ENCODE measurements around the gene EXOC6B. TPM values are rescaled to one million over a fixed set of nuclear protein-coding genes. Genes with fewer than 3 reads are reported as not detected.

Gene EXOC6B
- total RNA-seq, 2 experiments from 2014 or later: 8.5 to 8.6 TPM

DNA sequence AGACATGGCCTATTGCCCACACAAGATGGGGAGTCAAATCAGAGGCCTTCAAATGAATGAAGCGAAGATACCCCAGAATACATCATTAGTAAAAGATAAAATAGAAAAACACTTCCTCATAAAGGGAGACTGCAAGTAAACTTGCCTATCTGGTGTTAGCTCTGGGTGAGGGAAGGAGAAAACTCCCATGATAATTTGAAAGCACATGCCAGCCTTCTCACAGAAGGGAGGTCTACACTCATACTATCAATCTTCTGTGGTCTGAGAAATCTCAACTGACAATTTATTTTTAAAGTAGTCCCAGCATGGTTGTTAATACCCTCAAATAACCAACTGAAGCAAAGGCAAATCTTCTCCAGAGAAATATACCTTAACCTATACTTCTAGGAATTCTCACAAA lies 75.4 kb downstream of the EXOC6B start:
- H3K27me3 Mint-ChIP-seq: no peaks in the 10 kb centered on the region
- H3K4me1 Mint-ChIP-seq (ENCODE audit: low read depth): no peaks in the 10 kb centered on the region
- POLR2A ChIA-PET: no interaction called here
- no peaks in the 10 kb centered on the region for H3K9me3 Mint-ChIP-seq
- H3K27ac Mint-ChIP-seq: no peak overlapping the region
- no peak for DNase-seq
- CTCF ChIA-PET: no interaction called here
- intact Hi-C loops (cut with micrococcal nuclease): no loop called here
- no peak overlapping the region for H3K4me3 Mint-ChIP-seq
- no peaks in the 10 kb centered on the region for H3K36me3 Mint-ChIP-seq

DNA sequence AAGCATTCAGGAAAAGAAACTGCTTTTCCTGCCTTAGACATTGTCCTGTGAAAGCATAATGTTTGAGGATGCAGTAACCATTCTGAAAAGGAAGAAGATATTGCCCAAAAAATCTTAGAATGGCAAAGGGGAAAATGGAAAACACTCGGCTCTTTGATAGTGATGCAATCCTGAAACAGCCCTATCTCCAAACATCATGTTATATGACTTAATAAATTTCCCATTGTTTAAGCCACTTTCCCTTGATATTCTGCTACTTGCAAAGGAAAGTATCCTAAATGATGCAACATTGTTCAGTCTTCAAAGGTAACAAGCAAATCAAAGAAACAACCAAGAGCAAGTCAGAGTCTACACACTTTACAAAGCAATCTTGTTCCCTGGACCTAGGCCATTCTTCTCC lies 78.5 kb downstream of the EXOC6B start:
- Mint-ChIP-seq H3K36me3 (no peaks in the 10 kb centered on the region), H3K4me3 (no peak overlapping the region), H3K27ac (no peak overlapping the region), H3K27me3 (no peaks in the 10 kb centered on the region), H3K9me3 (no peaks in the 10 kb centered on the region), H3K4me1 (ENCODE audit: low read depth) (no peaks in the 10 kb centered on the region)
- POLR2A ChIA-PET: no interaction called here
- intact Hi-C loops (cut with micrococcal nuclease): loop anchor here (10.0 kb wide), 3 partner anchors 143 to 1213 kb away; partner anchors contain the start of gene CYP26B1
- CTCF ChIA-PET: interaction anchor here (0.8 to 2.2 kb wide), 2 partner anchors 597 to 823 kb away, joined by 6 to 8 read pairs; no protein-coding TSS in a partner anchor
- no peak for DNase-seq

DNA sequence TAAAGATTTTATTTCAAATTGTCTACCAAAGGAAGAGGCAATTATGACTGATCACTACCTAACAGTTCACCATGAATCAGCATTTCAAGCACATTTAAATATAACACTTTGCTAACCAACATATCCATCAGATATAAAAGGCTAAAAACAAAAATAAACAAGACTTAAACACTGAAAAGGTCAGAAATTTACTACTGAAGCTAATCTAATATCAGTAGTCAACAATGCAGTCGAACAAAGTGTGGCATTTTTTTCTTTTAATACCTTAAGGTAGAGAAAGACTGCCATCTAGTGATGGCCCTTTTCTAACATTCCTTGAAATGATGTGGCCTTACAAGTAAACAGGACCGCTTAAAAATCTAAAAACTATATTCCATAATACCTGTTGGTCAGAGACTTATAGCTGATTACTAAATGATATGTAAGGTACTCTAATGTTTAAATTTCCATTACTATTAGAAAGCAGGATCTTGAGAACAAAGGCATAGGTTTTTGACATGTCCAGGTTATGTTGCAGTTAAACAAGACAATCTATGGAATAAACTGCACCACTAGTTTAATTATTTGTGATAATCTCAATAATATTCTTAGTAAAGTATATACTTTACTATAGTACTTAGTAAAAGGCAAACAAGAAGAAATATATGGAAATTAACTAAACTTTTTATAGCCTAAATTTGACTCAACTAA lies 80.0 kb downstream of the EXOC6B start:
- H3K27me3 Mint-ChIP-seq: no peaks in the 10 kb centered on the region
- intact Hi-C loops (cut with micrococcal nuclease): loop anchor here (1.0 to 10.0 kb wide), 4 partner anchors 141 to 1211 kb away; partner anchors contain the start of gene CYP26B1
- CTCF ChIA-PET: interaction anchor here (0.8 to 2.2 kb wide), 11 partner anchors 8 to 1200 kb away, joined by 3 to 8 read pairs (median 3); partner anchors contain the start of gene SPR
- POLR2A ChIA-PET: no interaction called here
- no peak for DNase-seq
- H3K36me3 Mint-ChIP-seq: no peaks in the 10 kb centered on the region
- no peaks in the 10 kb centered on the region for H3K4me1 Mint-ChIP-seq (ENCODE audit: low read depth)
- no peaks in the 10 kb centered on the region for H3K9me3 Mint-ChIP-seq
- H3K27ac Mint-ChIP-seq: no peak overlapping the region
- H3K4me3 Mint-ChIP-seq: no peak overlapping the region

DNA sequence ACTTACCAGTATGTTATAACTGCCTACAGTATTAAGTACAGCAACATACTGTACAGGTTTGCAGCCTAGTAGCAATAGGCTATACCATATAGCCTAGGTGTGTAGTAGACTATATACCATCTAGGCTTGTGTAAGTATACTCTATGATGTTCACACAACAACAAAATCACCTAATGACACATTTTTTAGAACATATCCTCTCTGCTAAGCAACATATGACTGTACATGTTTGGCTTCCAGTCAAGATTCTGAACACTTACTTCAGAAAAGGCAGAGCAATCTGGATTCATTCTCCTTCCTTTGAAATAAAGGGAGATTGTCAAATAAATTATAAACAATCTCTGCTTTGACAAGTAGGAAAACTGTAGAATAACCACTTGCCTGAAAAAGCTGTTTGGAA lies 81.8 kb downstream of the EXOC6B start:
- Mint-ChIP-seq H3K4me3 (no peak overlapping the region), H3K36me3 (no peaks in the 10 kb centered on the region), H3K4me1 (ENCODE audit: low read depth) (no peaks in the 10 kb centered on the region), H3K27me3 (no peaks in the 10 kb centered on the region), H3K27ac (no peak overlapping the region), H3K9me3 (no peaks in the 10 kb centered on the region)
- no peak for DNase-seq
- POLR2A ChIA-PET: no interaction called here
- CTCF ChIA-PET: interaction anchor here (0.6 to 2.2 kb wide), 7 partner anchors 26 to 1414 kb away, joined by 3 to 7 read pairs (median 3); no protein-coding TSS in a partner anchor
- intact Hi-C loops (cut with micrococcal nuclease): loop anchor here (10.0 kb wide), 3 partner anchors 139 to 1209 kb away; partner anchors contain the start of gene CYP26B1

- Mint-ChIP-seq H3K9me3 (no peaks in the 10 kb centered on the region), H3K4me3 (no peak overlapping the region), H3K36me3 (no peaks in the 10 kb centered on the region), H3K27me3 (no peaks in the 10 kb centered on the region), H3K27ac (no peak overlapping the region), H3K4me1 (ENCODE audit: low read depth) (no peaks in the 10 kb centered on the region)
- CTCF ChIA-PET: interaction anchor here (1.6 kb wide), 1 partner anchor 1196 kb away, joined by 3 read pairs; no protein-coding TSS in a partner anchor
- intact Hi-C loops (cut with micrococcal nuclease): loop anchor here (10.0 kb wide), 3 partner anchors 139 to 1209 kb away; partner anchors contain the start of gene CYP26B1
- POLR2A ChIA-PET: no interaction called here
- no peak for DNase-seq
Observed at GRCh38 chr2:72743481-72743880, 82.4 kb downstream of the EXOC6B start.

GRCh38 chr2:72738096-72738495 lies 87.7 kb downstream of the EXOC6B start:
- H3K36me3 Mint-ChIP-seq: no peaks in the 10 kb centered on the region
- CTCF ChIA-PET: no interaction called here
- H3K9me3 Mint-ChIP-seq: no peaks in the 10 kb centered on the region
- POLR2A ChIA-PET: no interaction called here
- no peak overlapping the region for H3K4me3 Mint-ChIP-seq
- H3K4me1 Mint-ChIP-seq (ENCODE audit: low read depth): peaks cover 3% of the 10 kb centered on the region
- no peaks in the 10 kb centered on the region for H3K27me3 Mint-ChIP-seq
- H3K27ac Mint-ChIP-seq: no peak overlapping the region
- no peak for DNase-seq
- intact Hi-C loops (cut with micrococcal nuclease): no loop called here

- no peak for DNase-seq
- H3K4me1 Mint-ChIP-seq (ENCODE audit: low read depth): peaks cover 3% of the 10 kb centered on the region
- CTCF ChIA-PET: interaction anchor here (1.4 to 1.8 kb wide), 2 partner anchors 12 to 128 kb away, joined by 5 to 6 read pairs; no protein-coding TSS in a partner anchor
- H3K9me3 Mint-ChIP-seq: no peaks in the 10 kb centered on the region
- H3K36me3 Mint-ChIP-seq: no peaks in the 10 kb centered on the region
- POLR2A ChIA-PET: no interaction called here
- no peak overlapping the region for H3K27ac Mint-ChIP-seq
- H3K27me3 Mint-ChIP-seq: no peaks in the 10 kb centered on the region
- no peak overlapping the region for H3K4me3 Mint-ChIP-seq
- intact Hi-C loops (cut with micrococcal nuclease): no loop called here
Observed at GRCh38 chr2:72734432-72734831, 91.4 kb downstream of the EXOC6B start.

DNA sequence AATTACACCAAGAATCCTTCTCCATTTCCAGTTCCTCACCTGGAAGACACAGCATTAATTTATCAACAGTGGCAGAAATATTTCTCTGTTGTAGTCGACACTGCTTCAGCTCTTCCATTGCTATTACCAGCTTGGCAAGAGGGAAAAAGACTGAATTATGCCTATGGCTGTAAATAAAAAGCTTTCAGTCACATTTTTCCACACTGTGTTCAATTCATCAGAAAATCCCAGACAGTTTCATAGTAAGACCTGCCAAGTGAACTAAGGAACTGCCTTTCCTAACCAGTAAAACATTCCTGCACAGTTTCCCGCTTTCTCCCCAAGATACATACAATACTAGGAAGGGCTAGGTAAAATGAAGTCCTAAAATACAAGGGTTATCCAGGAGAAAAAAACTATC lies 94.7 kb downstream of the EXOC6B start:
- ChIA-PET POLR2A (no interaction called here), CTCF (interaction anchor here (0.7 kb wide), 1 partner anchor 792 kb away, joined by 3 read pairs; no protein-coding TSS in a partner anchor)
- H3K4me3 Mint-ChIP-seq: no peak overlapping the region
- no peak overlapping the region for H3K27ac Mint-ChIP-seq
- H3K4me1 Mint-ChIP-seq (ENCODE audit: low read depth): no peaks in the 10 kb centered on the region
- H3K27me3 Mint-ChIP-seq: no peaks in the 10 kb centered on the region
- intact Hi-C loops (cut with micrococcal nuclease): no loop called here
- no peaks in the 10 kb centered on the region for H3K36me3 Mint-ChIP-seq
- H3K9me3 Mint-ChIP-seq: no peaks in the 10 kb centered on the region
- no peak for DNase-seq

GRCh38 chr2:72727356-72727755 lies 98.5 kb downstream of the EXOC6B start:
- intact Hi-C loops (cut with micrococcal nuclease): no loop called here
- Mint-ChIP-seq H3K36me3 (no peaks in the 10 kb centered on the region), H3K4me1 (ENCODE audit: low read depth) (no peaks in the 10 kb centered on the region), H3K27me3 (no peaks in the 10 kb centered on the region), H3K4me3 (no peak overlapping the region), H3K9me3 (no peaks in the 10 kb centered on the region), H3K27ac (no peak overlapping the region)
- no peak for DNase-seq
- ChIA-PET CTCF (no interaction called here), POLR2A (no interaction called here)

GRCh38 chr2:72723769-72724370 lies 102.0 kb downstream of the EXOC6B start:
- CTCF ChIA-PET: no interaction called here
- no peaks in the 10 kb centered on the region for H3K27me3 Mint-ChIP-seq
- no peaks in the 10 kb centered on the region for H3K9me3 Mint-ChIP-seq
- H3K27ac Mint-ChIP-seq: no peak overlapping the region
- intact Hi-C loops (cut with micrococcal nuclease): no loop called here
- H3K36me3 Mint-ChIP-seq: no peaks in the 10 kb centered on the region
- H3K4me3 Mint-ChIP-seq: no peak overlapping the region
- H3K4me1 Mint-ChIP-seq (ENCODE audit: low read depth): no peaks in the 10 kb centered on the region
- POLR2A ChIA-PET: no interaction called here
- DNase-seq: no peak

GRCh38 chr2:72722492-72723070 lies 103.3 kb downstream of the EXOC6B start:
- Mint-ChIP-seq H3K27ac (no peak overlapping the region), H3K27me3 (no peaks in the 10 kb centered on the region), H3K36me3 (no peaks in the 10 kb centered on the region), H3K4me3 (no peak overlapping the region), H3K9me3 (no peaks in the 10 kb centered on the region), H3K4me1 (ENCODE audit: low read depth) (no peaks in the 10 kb centered on the region)
- ChIA-PET POLR2A (no interaction called here), CTCF (no interaction called here)
- intact Hi-C loops (cut with micrococcal nuclease): no loop called here
- DNase-seq: no peak

- ChIA-PET CTCF (interaction anchor here (1.0 kb wide), 1 partner anchor 105 kb away, joined by 3 read pairs; no protein-coding TSS in a partner anchor), POLR2A (no interaction called here)
- Mint-ChIP-seq H3K4me1 (ENCODE audit: low read depth) (no peaks in the 10 kb centered on the region), H3K27me3 (no peaks in the 10 kb centered on the region), H3K27ac (no peak overlapping the region), H3K36me3 (peaks cover 9% of the 10 kb centered on the region), H3K4me3 (no peak overlapping the region), H3K9me3 (no peaks in the 10 kb centered on the region)
- intact Hi-C loops (cut with micrococcal nuclease): no loop called here
- DNase-seq: no peak
Observed at GRCh38 chr2:72719416-72719815, 106.4 kb downstream of the EXOC6B start.

Data from activated CD4-positive, alpha-beta memory T cell treated with anti-CD3 and anti-CD28 coated beads for 36 hours (primary cell).